Chondrocyte (in vitro differentiated cells): ENCODE measurements around the gene FBXL17. TPM values are rescaled to one million over a fixed set of nuclear protein-coding genes. Genes with fewer than 3 reads are reported as not detected.

Source experiments
- DNase-seq: peaks from one replicate; pipeline ENCODE4 v3.0.0; 2021; ENCODE audit warnings: mixed read lengths, low spot score
- H3K27ac Mint-ChIP-seq: one replicate; pipeline ENCODE4 v1.8.0; 2021; ENCODE audit warnings: mild to moderate bottlenecking, moderate library complexity, mixed read lengths; ENCODE audit not compliant: unreplicated experiment
- H3K27me3 Mint-ChIP-seq: 2 replicates; pipeline ENCODE4 v1.8.0; 2021; ENCODE audit warnings: low read depth, mixed read lengths
- H3K36me3 Mint-ChIP-seq: 2 replicates; pipeline ENCODE4 v1.8.0; 2021; ENCODE audit warnings: low read depth, mixed read lengths
- H3K4me1 Mint-ChIP-seq: 2 replicates; pipeline ENCODE4 v1.8.0; 2021; ENCODE audit warnings: low read depth, mild to moderate bottlenecking, mixed read lengths
- H3K4me3 Mint-ChIP-seq: one replicate; pipeline ENCODE4 v1.8.0; 2021; ENCODE audit warnings: mild to moderate bottlenecking, moderate library complexity, mixed read lengths; ENCODE audit not compliant: unreplicated experiment
- H3K9me3 Mint-ChIP-seq: 2 replicates; pipeline ENCODE4 v1.8.0; 2021; ENCODE audit warnings: low read depth, mixed read lengths
- CTCF ChIP-seq: fragments of 200-600 bp; sonication (generic); IDR thresholded peaks from 2 replicates; pipeline ENCODE4 v1.5.0; 2021; ENCODE audit warnings: antibody characterized with exemption, mild to moderate bottlenecking, moderate library complexity
- total RNA-seq: library from RNA; stranded (reverse); gene quantifications from 3 replicates; pipeline ENCODE4 v1.2.1, GENCODE V29; 2021

Gene FBXL17
- total RNA-seq, 1 donor from 2014 or later = 15.3 TPM

GRCh38 chr5:108387758-108388157 is 5.9 kb upstream of the FBXL17 start:
- DNase-seq = no peak
- no peak for TF ChIP-seq CTCF
- Mint-ChIP-seq H3K27me3 (no peaks in the 10 kb centered on the region), H3K27ac (no peak overlapping the region), H3K4me3 (no peak overlapping the region), H3K4me1 (peaks cover 4% of the 10 kb centered on the region), H3K9me3 (no peaks in the 10 kb centered on the region), H3K36me3 (no peaks in the 10 kb centered on the region)

- H3K36me3 Mint-ChIP-seq = no peaks in the 10 kb centered on the region
- no peaks in the 10 kb centered on the region for H3K27me3 Mint-ChIP-seq
- no peaks in the 10 kb centered on the region for H3K9me3 Mint-ChIP-seq
- no peak for TF ChIP-seq CTCF
- DNase-seq = no peak
- no peak overlapping the region for H3K27ac Mint-ChIP-seq
- H3K4me1 Mint-ChIP-seq = peaks cover 9% of the 10 kb centered on the region
- no peak overlapping the region for H3K4me3 Mint-ChIP-seq
Observed at GRCh38 chr5:108386345-108387061, 4.6 kb upstream of the FBXL17 start.

GRCh38 chr5:108384741-108385140 is 2.8 kb upstream of the FBXL17 start:
- Mint-ChIP-seq H3K27ac (no peak overlapping the region), H3K9me3 (no peaks in the 10 kb centered on the region), H3K36me3 (no peaks in the 10 kb centered on the region), H3K27me3 (no peaks in the 10 kb centered on the region), H3K4me3 (no peak overlapping the region), H3K4me1 (peaks cover 15% of the 10 kb centered on the region)
- no peak for TF ChIP-seq CTCF
- DNase-seq = no peak

- Mint-ChIP-seq H3K4me3 (peak overlapping the region; percentile 95), H3K9me3 (no peaks in the 10 kb centered on the region), H3K36me3 (no peaks in the 10 kb centered on the region), H3K27me3 (no peaks in the 10 kb centered on the region), H3K4me1 (peaks cover 30% of the 10 kb centered on the region), H3K27ac (peak overlapping the region; percentile 96)
- DNase-seq = no peak
- TF ChIP-seq CTCF = no peak
Observed at GRCh38 chr5:108382784-108383330, 959 bp upstream of the FBXL17 start.

- TF ChIP-seq CTCF = no peak
- Mint-ChIP-seq H3K9me3 (peaks cover 7% of the 10 kb centered on the region), H3K36me3 (peaks cover 2% of the 10 kb centered on the region), H3K4me1 (peaks cover 30% of the 10 kb centered on the region), H3K27me3 (no peaks in the 10 kb centered on the region), H3K27ac (peak overlapping the region; percentile 82), H3K4me3 (peak overlapping the region; percentile 95)
- no peak for DNase-seq
Observed at GRCh38 chr5:108381350-108381953, 446 bp downstream of the FBXL17 start.
